Endothelial cell of umbilical vein (primary cell): ENCODE measurements around the gene RBMS1. TPM values are rescaled to one million over a fixed set of nuclear protein-coding genes. Genes with fewer than 3 reads are reported as not detected.

Experiments
- BruUV-seq: library from RNA; stranded (reverse); fragments of 400-500 nt; replicated peaks from 2 replicates; lab custom pipeline; 2021; lab: Mats Ljungman, UMichigan
- CTCF ChIA-PET: fragments of 300-600, 350-600 bp; sonication (Branson Sonifier 250); formaldehyde crosslinking; loops from one replicate; lab custom pipeline; 2021; ENCODE audit warnings: antibody characterized with exemption, inconsistent platforms; lab: Charles Lee
- POLR2A ChIA-PET: fragments of 300-600, 350-600 bp; sonication (Branson Sonifier 250); formaldehyde crosslinking; loops from one replicate; lab custom pipeline; 2021; ENCODE audit warnings: antibody characterized with exemption, inconsistent platforms; lab: Charles Lee
- DNase-seq: peaks from one replicate; pipeline ENCODE4 v3.0.0-alpha.2; 2011; ENCODE audit warnings: low read depth, low spot score
- FAIRE-seq: peaks from 2 replicates; lab custom pipeline; 2011; peaks lifted over from hg19 to GRCh38; lab: Jason Lieb, UNC
- H2AFZ ChIP-seq: 2 replicates; pipeline ENCODE4 v1.6.0; 2012; ENCODE audit warnings: low read depth, low read length, control low read depth, inconsistent platforms
- H3K27ac ChIP-seq: 2 replicates; pipeline ENCODE4 v1.5.1; 2011; ENCODE audit warnings: low read depth, mild to moderate bottlenecking, control low read depth, low read length, moderate library complexity; ENCODE audit not compliant: insufficient read depth
- H3K27me3 ChIP-seq, 2 experiments: 2 replicates each; pipeline versions ENCODE4 v1.6.0 to v1.6.1; 2011; ENCODE audit warnings: low read length in 2 of 2, mixed read lengths in 1 of 2; ENCODE audit not compliant: control insufficient read depth in 2 of 2, insufficient read depth in 2 of 2
- H3K36me3 ChIP-seq, 2 experiments: 2 replicates in 1 of 2; 3 replicates in 1 of 2; pipeline ENCODE4 v1.5.1; 2011; ENCODE audit warnings: low read length in 2 of 2, mild to moderate bottlenecking in 1 of 2, moderate library complexity in 1 of 2; ENCODE audit not compliant: control insufficient read depth in 2 of 2, insufficient read depth in 2 of 2; ENCODE audit errors: extremely low read depth in 1 of 2
- H3K4me1 ChIP-seq: 3 replicates; pipeline ENCODE4 v1.5.1; 2011; ENCODE audit warnings: mild to moderate bottlenecking, low read length; ENCODE audit not compliant: control insufficient read depth, insufficient read depth; ENCODE audit errors: extremely low read depth
- H3K4me2 ChIP-seq: 2 replicates; pipeline ENCODE4 v1.6.1; 2011; ENCODE audit warnings: low read length, control low read depth, mixed read lengths; ENCODE audit not compliant: insufficient read depth
- H3K4me3 ChIP-seq, 3 experiments: fragments of 200-600 bp in 1 of 3; sonication (generic), shearing (Covaris generic) in 1 of 3; replicated peaks in 1 of 3; 2 replicates each; pipeline ENCODE4 v1.5.1; 2011 to 2016; ENCODE audit warnings: control low read depth in 3 of 3, low read length in 3 of 3, mild to moderate bottlenecking in 2 of 3, inconsistent platforms in 1 of 3, low read depth in 1 of 3, moderate library complexity in 1 of 3; ENCODE audit not compliant: insufficient read depth in 1 of 3
- H3K79me2 ChIP-seq: 2 replicates; pipeline ENCODE4 v1.6.0; 2012; ENCODE audit warnings: low read length, inconsistent platforms; ENCODE audit not compliant: control insufficient read depth, insufficient read depth
- H3K9ac ChIP-seq: replicated peaks from 2 replicates; pipeline ENCODE3; 2011; ENCODE audit warnings: low read length, control low read depth; ENCODE audit not compliant: insufficient read depth; ENCODE audit errors: extremely low read depth
- H3K9me1 ChIP-seq: replicated peaks from 3 replicates; pipeline ENCODE4 v1.6.0; 2011; ENCODE audit warnings: mild to moderate bottlenecking, low read length; ENCODE audit not compliant: control insufficient read depth, insufficient read depth; ENCODE audit errors: extremely low read depth
- H3K9me3 ChIP-seq: replicated peaks from 2 replicates; pipeline ENCODE4 v1.5.1; 2012; ENCODE audit warnings: low read length, inconsistent platforms; ENCODE audit not compliant: control insufficient read depth, insufficient read depth
- H4K20me1 ChIP-seq: replicated peaks from 2 replicates; pipeline ENCODE3; 2011; ENCODE audit warnings: mild to moderate bottlenecking, low read length; ENCODE audit not compliant: control insufficient read depth, insufficient read depth; ENCODE audit errors: extremely low read depth
- EZH2 ChIP-seq: IDR thresholded peaks from 2 replicates; pipeline ENCODE4 v1.6.1; 2012; ENCODE audit warnings: borderline replicate concordance, low read depth, mild to moderate bottlenecking, moderate library complexity, low read length, inconsistent platforms; ENCODE audit not compliant: severe bottlenecking
- FOS ChIP-seq: IDR thresholded peaks from 2 replicates; pipeline ENCODE4 v1.6.1; 2011; ENCODE audit warnings: mild to moderate bottlenecking, low read length, moderate library complexity, borderline replicate concordance; ENCODE audit not compliant: insufficient read depth
- GATA2 ChIP-seq: IDR thresholded peaks from 2 replicates; pipeline ENCODE4 v1.7.0; 2011; ENCODE audit warnings: low read depth, mild to moderate bottlenecking, moderate library complexity, mixed read lengths, low read length; ENCODE audit not compliant: insufficient read length, insufficient read depth
- JUN ChIP-seq: IDR thresholded peaks from 2 replicates; pipeline ENCODE4 v1.6.1; 2011; ENCODE audit warnings: borderline replicate concordance, low read depth; ENCODE audit not compliant: insufficient read length, insufficient read depth
- MYC ChIP-seq: IDR thresholded peaks from one replicate; pipeline ENCODE4 v1.6.1; 2011; ENCODE audit warnings: mild to moderate bottlenecking, low read depth, low read length
- POLR2A ChIP-seq: IDR thresholded peaks from 2 replicates; pipeline ENCODE4 v1.6.1; 2012; ENCODE audit warnings: low read depth, mild to moderate bottlenecking, control low read depth, low read length
- dilution Hi-C: fragments of 300-500 bp; cut with MboI; formaldehyde crosslinking; loops from one replicate; pipeline ENCODE4 v1.15.0; 2019; ENCODE audit warnings: low sequenced_read_pairs; ENCODE audit not compliant: extremely low pct_ligation_motif_present
- intact Hi-C: fragments of 100-400 bp; cut with micrococcal nuclease; formaldehyde crosslinking; loops from one replicate; pipeline ENCODE4 v1.10.0; 2022
- polyA plus RNA-seq, 4 experiments: library from polyadenylated mRNA; depleted of rRNA in 3 of 4; stranded (reverse) in 3 of 4; unstranded in 1 of 4; fragments of >200 nt; gene quantifications; 2 replicates each; pipeline versions ENCODE4 v1.2.1 to v1.2.3, GENCODE V29; 2011 to 2012; ENCODE audit warnings: missing spikeins in 1 of 4
- total RNA-seq: library from RNA; stranded (reverse); gene quantifications from 2 replicates; pipeline ENCODE4 v1.2.3, GENCODE V29; 2021
- TF ChIP-seq, protein P1 (sequence below), 2 donors: IDR thresholded peaks; 1 replicate in 1 of 2; 2 replicates in 1 of 2; pipeline ENCODE4 v1.5.1; 2011; ENCODE audit warnings: low read length in 2 of 2, mild to moderate bottlenecking in 2 of 2, moderate library complexity in 2 of 2, control low read depth in 1 of 2, inconsistent platforms in 1 of 2, low read depth in 1 of 2; ENCODE audit not compliant: insufficient read depth in 1 of 2; ENCODE audit errors: extremely low read depth in 1 of 2
- TF ChIP-seq, protein P2 (sequence below): IDR thresholded peaks from 2 replicates; pipeline ENCODE4 v1.6.1; 2011; ENCODE audit not compliant: insufficient read depth, insufficient read length

Gene RBMS1
- total and polyA plus RNA-seq, 2 donors (not counting 3 experiments of a cell fraction or from before 2014, with no cell fraction given), result 60.0 to 93.3 TPM

DNA sequence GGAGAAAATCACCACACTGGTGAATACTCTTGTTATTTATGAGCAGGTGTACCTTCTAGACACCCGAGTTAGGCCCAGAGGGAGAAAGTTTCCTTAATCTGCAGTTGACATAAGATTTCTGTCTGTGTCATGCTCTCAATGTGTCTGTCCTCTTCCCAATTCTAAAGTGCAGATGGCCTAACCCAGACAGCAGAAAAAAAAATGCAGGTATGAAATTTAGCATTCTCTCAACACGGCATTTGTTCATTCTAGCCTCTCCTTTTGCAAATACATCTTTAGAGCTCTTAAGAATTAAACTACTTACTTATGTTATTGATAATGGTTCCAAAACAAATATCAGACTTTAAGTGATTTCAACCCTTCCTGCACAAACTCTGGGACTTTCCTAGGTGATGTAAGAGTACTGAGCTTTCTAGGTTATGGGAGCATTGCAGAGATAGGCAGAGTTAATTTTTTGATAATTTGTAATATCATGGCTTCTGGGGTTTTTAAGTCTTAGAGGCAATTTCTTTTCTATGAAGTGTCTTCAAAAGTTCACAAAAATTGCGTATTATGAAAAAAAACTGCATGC is 260.6 kb downstream of the RBMS1 start:
- dilution Hi-C loops, result no loop called here
- H3K36me3 ChIP-seq, result no peaks in the 10 kb centered on the region
- CTCF ChIA-PET, result interaction anchor here (0.8 to 1.3 kb wide), 8 partner anchors 16 to 737 kb away, joined by 3 to 5 read pairs (median 4); no protein-coding TSS in a partner anchor
- no peaks in the 10 kb centered on the region for H4K20me1 ChIP-seq
- no peak overlapping the region for H2AFZ ChIP-seq
- no peak overlapping the region for H3K4me2 ChIP-seq
- no TSS peak for BruUV-seq
- H3K9me3 ChIP-seq, result no peaks in the 10 kb centered on the region
- intact Hi-C loops, result no loop called here
- no peak overlapping the region for H3K9ac ChIP-seq
- no peak for DNase-seq
- no peak for FAIRE-seq
- H3K9me1 ChIP-seq, result no peaks in the 10 kb centered on the region
- no peak overlapping the region for H3K4me3 ChIP-seq
- POLR2A ChIA-PET, result interaction anchor here (0.6 kb wide), 1 partner anchor 122 kb away, joined by 4 read pairs; no protein-coding TSS in a partner anchor
- no peaks in the 10 kb centered on the region for H3K79me2 ChIP-seq
- peaks cover 26% of the 10 kb centered on the region for H3K4me1 ChIP-seq
- TF ChIP-seq GATA2 (no peak), EZH2 (no peak), MYC (no peak), FOS (no peak), POLR2A (no peak), JUN (no peak)
- TF ChIP-seq, protein P1, sequence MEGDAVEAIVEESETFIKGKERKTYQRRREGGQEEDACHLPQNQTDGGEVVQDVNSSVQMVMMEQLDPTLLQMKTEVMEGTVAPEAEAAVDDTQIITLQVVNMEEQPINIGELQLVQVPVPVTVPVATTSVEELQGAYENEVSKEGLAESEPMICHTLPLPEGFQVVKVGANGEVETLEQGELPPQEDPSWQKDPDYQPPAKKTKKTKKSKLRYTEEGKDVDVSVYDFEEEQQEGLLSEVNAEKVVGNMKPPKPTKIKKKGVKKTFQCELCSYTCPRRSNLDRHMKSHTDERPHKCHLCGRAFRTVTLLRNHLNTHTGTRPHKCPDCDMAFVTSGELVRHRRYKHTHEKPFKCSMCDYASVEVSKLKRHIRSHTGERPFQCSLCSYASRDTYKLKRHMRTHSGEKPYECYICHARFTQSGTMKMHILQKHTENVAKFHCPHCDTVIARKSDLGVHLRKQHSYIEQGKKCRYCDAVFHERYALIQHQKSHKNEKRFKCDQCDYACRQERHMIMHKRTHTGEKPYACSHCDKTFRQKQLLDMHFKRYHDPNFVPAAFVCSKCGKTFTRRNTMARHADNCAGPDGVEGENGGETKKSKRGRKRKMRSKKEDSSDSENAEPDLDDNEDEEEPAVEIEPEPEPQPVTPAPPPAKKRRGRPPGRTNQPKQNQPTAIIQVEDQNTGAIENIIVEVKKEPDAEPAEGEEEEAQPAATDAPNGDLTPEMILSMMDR (IDR thresholded peaks at IDR 0.05; ENCODE audit: extremely low read depth in 1 of 2, insufficient read depth in 1 of 2, low read depth in 1 of 2, low read length in 2 of 2), result no peak
- TF ChIP-seq, protein P2, sequence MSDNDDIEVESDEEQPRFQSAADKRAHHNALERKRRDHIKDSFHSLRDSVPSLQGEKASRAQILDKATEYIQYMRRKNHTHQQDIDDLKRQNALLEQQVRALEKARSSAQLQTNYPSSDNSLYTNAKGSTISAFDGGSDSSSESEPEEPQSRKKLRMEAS, result no peak
- H3K27me3 ChIP-seq, result no peaks in the 10 kb centered on the region
- no peak overlapping the region for H3K27ac ChIP-seq
